ENCODE measurements around the gene ANKEF1.
"Not testable (repeated sequence)": the region's sequence is repeated elsewhere in the genome, so short reads cannot be mapped to it uniquely, and the experiment has no call there.

Gene ANKEF1

GRCh38 chr20:10032269-10032668 is 2.5 kb upstream of the ANKEF1 start:
- DNase-seq (ENCODE audit: low read depth in 2 of 2): not testable (repeated sequence)

- no peak for DNase-seq (ENCODE audit: low read depth in 2 of 2)
These were observed 709 bp upstream of the ANKEF1 start for GRCh38 chr20:10033905-10034650.

GRCh38 chr20:10036321-10036720 is 1.5 kb downstream of the ANKEF1 start:
- DNase-seq (ENCODE audit: low read depth in 2 of 2): not testable (repeated sequence)

GRCh38 chr20:10040070-10040975 is 5.5 kb downstream of the ANKEF1 start:
- DNase-seq (ENCODE audit: low read depth in 2 of 2): no peak

- no peak for DNase-seq (ENCODE audit: low read depth in 2 of 2)
These were observed 7.3 kb downstream of the ANKEF1 start for GRCh38 chr20:10042086-10042485.

GRCh38 chr20:10047427-10047826 is 12.6 kb downstream of the ANKEF1 start:
- no peak for DNase-seq (ENCODE audit: low read depth in 2 of 2)

GRCh38 chr20:10051185-10051584 is 16.4 kb downstream of the ANKEF1 start:
- DNase-seq (ENCODE audit: low read depth in 2 of 2): no peak

- no peak for DNase-seq (ENCODE audit: low read depth in 2 of 2)
These were observed 24.2 kb downstream of the ANKEF1 start for GRCh38 chr20:10059006-10059405.

GRCh38 chr20:10060226-10060625 is 25.4 kb downstream of the ANKEF1 start:
- no peak for DNase-seq (ENCODE audit: low read depth in 2 of 2)

- DNase-seq (ENCODE audit: low read depth in 2 of 2): no peak
These were observed 26.9 kb downstream of the ANKEF1 start for GRCh38 chr20:10061641-10062040.

- no peak for DNase-seq (ENCODE audit: low read depth in 2 of 2)
These were observed 28.7 kb downstream of the ANKEF1 start for GRCh38 chr20:10063482-10063881.

GRCh38 chr20:10064611-10065010 is 29.8 kb downstream of the ANKEF1 start:
- DNase-seq (ENCODE audit: low read depth in 2 of 2): no peak

GRCh38 chr20:10065154-10065833 is 30.5 kb downstream of the ANKEF1 start:
- DNase-seq (ENCODE audit: low read depth in 2 of 2): no peak

- DNase-seq (ENCODE audit: low read depth in 2 of 2): no peak
These were observed 32.5 kb downstream of the ANKEF1 start for GRCh38 chr20:10067321-10067720.

GRCh38 chr20:10074513-10074912 is 39.7 kb downstream of the ANKEF1 start:
- DNase-seq (ENCODE audit: low read depth in 2 of 2): no peak

GRCh38 chr20:10075606-10076005 is 40.8 kb downstream of the ANKEF1 start:
- DNase-seq (ENCODE audit: low read depth in 2 of 2): no peak

GRCh38 chr20:10076126-10077080 is 41.6 kb downstream of the ANKEF1 start:
- DNase-seq (ENCODE audit: low read depth in 2 of 2): no peak

GRCh38 chr20:10077081-10077471 is 42.3 kb downstream of the ANKEF1 start:
- DNase-seq (ENCODE audit: low read depth in 2 of 2): no peak

GRCh38 chr20:10077886-10078285 is 43.1 kb downstream of the ANKEF1 start:
- DNase-seq (ENCODE audit: low read depth in 2 of 2): no peak

GRCh38 chr20:10078403-10078802 is 43.6 kb downstream of the ANKEF1 start:
- DNase-seq (ENCODE audit: low read depth in 2 of 2): no peak

- no peak for DNase-seq (ENCODE audit: low read depth in 2 of 2)
These were observed 45.2 kb downstream of the ANKEF1 start for GRCh38 chr20:10079964-10080363.

Data from stimulated activated CD8-positive, alpha-beta memory T cell treated with anti-CD3 and anti-CD28 coated beads, Interleukin-7, amount 100 ng/mL, for 4 hours (primary cell).